ENCODE data around the gene VASN. TPM values are rescaled to one million over a fixed set of nuclear protein-coding genes. Genes with fewer than 3 reads are reported as not detected.
"Not testable (repeated sequence)": the region's sequence is repeated elsewhere in the genome, so short reads cannot be mapped to it uniquely, and the experiment has no call there.

Gene VASN
- total RNA-seq, 1 donor from 2014 or later = 0.16 TPM

GRCh38 chr16:4332083-4332482 lies 39.6 kb upstream of the VASN start:
- Mint-ChIP-seq H3K9me3 (no peaks in the 10 kb centered on the region), H3K4me1 (no peaks in the 10 kb centered on the region), H3K27ac (no peak overlapping the region), H3K4me3 (no peak overlapping the region), H3K27me3 (peaks cover 5% of the 10 kb centered on the region), H3K36me3 (ENCODE audit: low read depth) (no peaks in the 10 kb centered on the region)
- intact Hi-C loops (cut with micrococcal nuclease) = no loop called here
- no peak for DNase-seq

DNA sequence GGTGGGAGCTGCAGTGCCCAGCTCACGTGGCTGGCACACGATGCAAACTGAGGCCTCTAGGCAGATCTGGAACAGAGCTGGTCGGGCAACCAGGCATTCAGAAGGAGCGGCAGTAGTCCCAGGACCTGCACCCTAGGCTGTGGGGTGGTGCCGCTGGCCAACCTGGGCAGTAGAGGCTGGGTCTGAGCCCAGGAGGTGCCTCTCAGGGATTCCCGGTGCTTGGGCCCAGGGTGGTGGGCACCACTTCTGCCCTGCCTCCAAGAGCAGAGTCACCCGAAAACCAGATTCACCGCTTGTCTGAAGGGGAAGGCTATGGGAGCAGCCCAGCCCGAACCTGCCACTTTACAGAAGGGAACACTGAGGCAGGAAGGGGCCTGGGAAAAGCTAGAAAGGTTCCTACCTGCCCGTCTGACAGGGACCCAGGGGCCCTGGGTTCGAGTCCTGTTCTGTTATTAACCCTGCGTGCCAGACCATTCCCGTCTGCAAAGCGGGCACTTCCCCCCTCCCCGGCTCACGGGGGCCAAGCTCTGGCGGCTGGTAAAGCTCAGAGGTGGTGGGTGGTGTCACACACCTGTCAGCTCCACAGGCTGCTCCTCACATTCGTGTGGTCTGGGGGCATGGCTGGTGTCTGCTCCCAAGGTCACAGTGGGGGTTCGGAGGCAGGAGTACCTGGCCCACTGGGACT lies 38.9 kb upstream of the VASN start:
- no peaks in the 10 kb centered on the region for H3K4me1 Mint-ChIP-seq
- H3K27ac Mint-ChIP-seq = no peak overlapping the region
- intact Hi-C loops (cut with micrococcal nuclease) = no loop called here
- H3K4me3 Mint-ChIP-seq = no peak overlapping the region
- DNase-seq = no peak
- H3K9me3 Mint-ChIP-seq = no peaks in the 10 kb centered on the region
- H3K36me3 Mint-ChIP-seq (ENCODE audit: low read depth) = no peaks in the 10 kb centered on the region
- H3K27me3 Mint-ChIP-seq = peaks cover 5% of the 10 kb centered on the region

GRCh38 chr16:4333308-4333638 lies 38.4 kb upstream of the VASN start:
- Mint-ChIP-seq H3K27me3 (peaks cover 2% of the 10 kb centered on the region), H3K4me3 (no peak overlapping the region), H3K9me3 (no peaks in the 10 kb centered on the region), H3K4me1 (no peaks in the 10 kb centered on the region), H3K36me3 (ENCODE audit: low read depth) (no peaks in the 10 kb centered on the region), H3K27ac (no peak overlapping the region)
- no peak for DNase-seq
- intact Hi-C loops (cut with micrococcal nuclease) = no loop called here

- H3K36me3 Mint-ChIP-seq (ENCODE audit: low read depth); H3K27ac Mint-ChIP-seq; DNase-seq; intact Hi-C loops (cut with micrococcal nuclease); H3K4me3 Mint-ChIP-seq; H3K9me3 Mint-ChIP-seq; H3K4me1 Mint-ChIP-seq; H3K27me3 Mint-ChIP-seq: not testable (repeated sequence)
Measured at GRCh38 chr16:4333714-4334113, 37.9 kb upstream of the VASN start.

DNA sequence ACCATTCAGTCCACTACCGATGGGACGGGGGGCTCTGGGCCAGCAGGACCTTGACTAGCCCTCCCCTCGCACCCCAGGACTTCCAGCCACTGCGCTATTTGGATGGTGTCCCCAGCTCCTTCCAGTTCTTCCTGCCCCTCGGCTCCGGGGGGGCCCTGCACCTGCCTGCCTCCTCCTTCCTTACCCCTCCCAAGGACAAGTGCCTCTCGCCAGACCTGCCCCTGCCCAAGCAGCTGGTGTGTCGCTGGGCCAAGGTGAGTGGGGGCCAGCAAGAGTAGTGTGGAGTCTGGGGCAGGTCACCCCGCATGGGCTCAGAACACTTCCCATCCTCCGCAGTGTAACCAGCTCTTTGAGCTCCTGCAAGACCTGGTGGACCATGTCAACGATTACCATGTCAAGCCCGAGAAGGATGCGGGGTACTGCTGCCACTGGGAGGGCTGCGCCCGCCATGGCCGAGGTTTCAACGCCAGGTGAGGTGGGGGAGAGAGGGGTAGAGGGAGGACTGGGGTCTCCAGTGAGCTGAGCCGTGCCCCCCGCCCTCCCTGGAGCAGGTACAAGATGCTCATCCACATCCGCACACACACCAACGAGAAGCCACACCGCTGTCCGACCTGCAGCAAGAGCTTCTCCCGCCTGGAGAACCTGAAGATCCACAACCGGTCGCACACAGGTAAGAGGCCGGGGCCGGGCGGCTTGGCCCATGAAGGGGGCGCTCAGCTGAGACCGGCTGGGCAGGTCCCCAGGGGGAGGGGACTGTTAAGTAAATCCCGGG lies 36.7 kb upstream of the VASN start:
- H3K27me3 Mint-ChIP-seq = no peaks in the 10 kb centered on the region
- H3K36me3 Mint-ChIP-seq (ENCODE audit: low read depth) = peaks cover 2% of the 10 kb centered on the region
- intact Hi-C loops (cut with micrococcal nuclease) = no loop called here
- H3K9me3 Mint-ChIP-seq = no peaks in the 10 kb centered on the region
- no peak overlapping the region for H3K27ac Mint-ChIP-seq
- no peak for DNase-seq
- no peaks in the 10 kb centered on the region for H3K4me1 Mint-ChIP-seq
- H3K4me3 Mint-ChIP-seq = no peak overlapping the region

GRCh38 chr16:4336701-4337539 lies 34.7 kb upstream of the VASN start:
- Mint-ChIP-seq H3K4me1 (no peaks in the 10 kb centered on the region), H3K9me3 (no peaks in the 10 kb centered on the region), H3K36me3 (ENCODE audit: low read depth) (peaks cover 5% of the 10 kb centered on the region), H3K4me3 (no peak overlapping the region), H3K27ac (no peak overlapping the region), H3K27me3 (no peaks in the 10 kb centered on the region)
- intact Hi-C loops (cut with micrococcal nuclease) = no loop called here
- no peak for DNase-seq

GRCh38 chr16:4337540-4338088 lies 34.0 kb upstream of the VASN start:
- Mint-ChIP-seq H3K27me3 (no peaks in the 10 kb centered on the region), H3K27ac (no peak overlapping the region), H3K36me3 (ENCODE audit: low read depth) (peaks cover 5% of the 10 kb centered on the region), H3K4me1 (no peaks in the 10 kb centered on the region), H3K9me3 (no peaks in the 10 kb centered on the region), H3K4me3 (no peak overlapping the region)
- no peak for DNase-seq
- intact Hi-C loops (cut with micrococcal nuclease) = no loop called here

DNA sequence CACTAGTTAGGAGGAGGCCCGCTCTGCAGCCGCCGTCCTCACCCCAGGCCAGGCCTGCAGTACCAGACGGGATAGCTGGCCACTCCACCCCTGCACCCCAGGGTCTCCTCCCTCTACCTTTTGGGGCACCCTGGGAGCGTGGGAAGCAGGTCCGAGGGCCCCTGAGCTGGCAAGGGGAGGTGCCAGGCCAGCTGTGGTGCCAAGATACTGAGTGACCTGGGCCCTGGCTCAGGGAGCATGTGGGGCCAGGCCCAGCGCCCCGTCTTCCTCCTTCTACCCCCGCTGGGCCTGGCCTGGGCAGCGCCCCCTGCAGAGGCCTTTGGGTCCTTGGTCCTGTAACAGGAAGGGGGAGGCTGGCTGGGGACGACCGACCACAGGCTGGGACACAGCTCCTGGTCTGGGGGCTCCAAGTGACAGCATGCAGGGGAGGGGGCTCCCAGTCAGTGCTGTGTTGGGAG lies 33.5 kb upstream of the VASN start:
- Mint-ChIP-seq H3K27me3 (no peaks in the 10 kb centered on the region), H3K36me3 (ENCODE audit: low read depth) (peaks cover 5% of the 10 kb centered on the region), H3K27ac (no peak overlapping the region), H3K9me3 (no peaks in the 10 kb centered on the region), H3K4me3 (no peak overlapping the region), H3K4me1 (no peaks in the 10 kb centered on the region)
- DNase-seq = no peak
- intact Hi-C loops (cut with micrococcal nuclease) = no loop called here

GRCh38 chr16:4338712-4339299 lies 32.8 kb upstream of the VASN start:
- H3K36me3 Mint-ChIP-seq (ENCODE audit: low read depth) = peaks cover 5% of the 10 kb centered on the region
- no peaks in the 10 kb centered on the region for H3K9me3 Mint-ChIP-seq
- H3K4me3 Mint-ChIP-seq = no peak overlapping the region
- no peaks in the 10 kb centered on the region for H3K4me1 Mint-ChIP-seq
- intact Hi-C loops (cut with micrococcal nuclease) = no loop called here
- no peaks in the 10 kb centered on the region for H3K27me3 Mint-ChIP-seq
- DNase-seq = no peak
- no peak overlapping the region for H3K27ac Mint-ChIP-seq

DNA sequence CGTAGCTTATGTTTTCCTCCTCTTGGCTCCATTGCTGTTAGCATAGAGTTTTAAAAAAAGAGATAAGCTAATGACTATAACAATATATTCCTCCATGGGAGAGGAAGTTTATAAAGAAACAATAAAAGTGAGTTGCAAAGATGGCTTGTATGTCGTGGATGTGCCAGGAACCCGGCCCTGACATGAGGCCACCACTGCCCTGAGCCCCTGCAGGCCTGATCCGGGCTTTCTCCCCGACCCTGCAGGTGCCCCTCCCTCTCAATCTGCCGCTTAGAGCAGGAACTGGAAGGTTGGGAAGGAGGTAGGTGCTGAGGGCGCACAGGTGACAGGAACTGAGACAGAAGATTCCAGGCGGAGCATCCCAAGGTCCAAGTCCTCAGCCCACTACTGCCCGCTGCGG lies 32.2 kb upstream of the VASN start:
- peaks cover 5% of the 10 kb centered on the region for H3K36me3 Mint-ChIP-seq (ENCODE audit: low read depth)
- no peaks in the 10 kb centered on the region for H3K9me3 Mint-ChIP-seq
- no peaks in the 10 kb centered on the region for H3K27me3 Mint-ChIP-seq
- no peak for DNase-seq
- H3K27ac Mint-ChIP-seq = no peak overlapping the region
- H3K4me1 Mint-ChIP-seq = no peaks in the 10 kb centered on the region
- intact Hi-C loops (cut with micrococcal nuclease) = no loop called here
- H3K4me3 Mint-ChIP-seq = no peak overlapping the region

DNA sequence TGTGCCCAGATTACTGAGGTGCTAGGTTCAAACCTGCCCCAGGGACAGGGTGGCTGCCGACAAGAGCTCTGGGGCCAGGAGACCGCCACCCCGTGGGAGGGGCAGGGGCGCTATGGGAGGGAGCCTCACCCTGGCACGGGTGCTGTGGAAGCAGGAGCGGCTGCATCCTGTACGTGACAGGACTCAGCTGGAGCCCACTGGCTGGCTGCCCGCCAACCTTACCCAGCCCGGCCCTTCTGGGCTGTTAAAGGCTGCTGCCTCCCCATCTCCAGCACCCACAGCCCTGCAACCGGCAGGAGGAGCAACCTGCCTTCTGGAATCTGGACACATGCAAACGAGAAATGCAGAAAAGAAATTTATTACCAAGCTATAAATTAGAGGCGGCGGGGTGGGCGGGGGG lies 31.7 kb upstream of the VASN start:
- Mint-ChIP-seq H3K4me1 (peaks cover 2% of the 10 kb centered on the region), H3K4me3 (no peak overlapping the region), H3K27ac (no peak overlapping the region), H3K36me3 (ENCODE audit: low read depth) (peaks cover 7% of the 10 kb centered on the region), H3K9me3 (no peaks in the 10 kb centered on the region), H3K27me3 (no peaks in the 10 kb centered on the region)
- intact Hi-C loops (cut with micrococcal nuclease) = no loop called here
- DNase-seq = no peak

GRCh38 chr16:4340443-4340842 lies 31.2 kb upstream of the VASN start:
- no peaks in the 10 kb centered on the region for H3K27me3 Mint-ChIP-seq
- intact Hi-C loops (cut with micrococcal nuclease) = no loop called here
- H3K36me3 Mint-ChIP-seq (ENCODE audit: low read depth) = peaks cover 7% of the 10 kb centered on the region
- no peak for DNase-seq
- no peaks in the 10 kb centered on the region for H3K9me3 Mint-ChIP-seq
- no peak overlapping the region for H3K27ac Mint-ChIP-seq
- no peak overlapping the region for H3K4me3 Mint-ChIP-seq
- peaks cover 2% of the 10 kb centered on the region for H3K4me1 Mint-ChIP-seq

DNA sequence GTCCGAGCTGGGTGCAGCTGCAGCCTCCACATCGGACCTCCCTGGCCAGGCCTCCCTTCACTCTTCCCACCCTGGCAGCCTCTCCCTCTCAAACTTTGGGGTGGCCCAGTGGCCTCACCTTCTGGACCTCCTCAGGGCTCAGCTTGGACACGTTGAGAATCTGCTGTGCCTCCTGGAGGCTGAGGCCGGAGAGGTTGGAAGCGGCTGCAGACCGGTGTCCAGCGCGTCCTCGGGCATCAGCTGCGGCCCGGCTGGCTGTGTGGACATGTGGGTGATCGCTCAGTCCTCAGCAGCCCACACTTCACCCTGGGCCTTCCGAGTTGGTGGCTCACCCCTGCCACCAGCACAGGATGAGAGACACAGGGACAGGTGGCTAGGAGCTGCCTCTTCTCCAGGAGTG lies 30.4 kb upstream of the VASN start:
- Mint-ChIP-seq H3K9me3 (no peaks in the 10 kb centered on the region), H3K4me1 (peaks cover 2% of the 10 kb centered on the region), H3K4me3 (no peak overlapping the region), H3K27ac (no peak overlapping the region), H3K27me3 (no peaks in the 10 kb centered on the region), H3K36me3 (ENCODE audit: low read depth) (peaks cover 7% of the 10 kb centered on the region)
- no peak for DNase-seq
- intact Hi-C loops (cut with micrococcal nuclease) = no loop called here
